HCEC 1CT (cell line): ENCODE measurements around the gene CACNA2D1.
"Not testable (repeated sequence)": the region's sequence is repeated elsewhere in the genome, so short reads cannot be mapped to it uniquely, and the experiment has no call there.

Experiments used
- DNase-seq: peaks from one replicate; pipeline ENCODE4 v3.0.0-alpha.2; 2017

CACNA2D1 gene

DNA sequence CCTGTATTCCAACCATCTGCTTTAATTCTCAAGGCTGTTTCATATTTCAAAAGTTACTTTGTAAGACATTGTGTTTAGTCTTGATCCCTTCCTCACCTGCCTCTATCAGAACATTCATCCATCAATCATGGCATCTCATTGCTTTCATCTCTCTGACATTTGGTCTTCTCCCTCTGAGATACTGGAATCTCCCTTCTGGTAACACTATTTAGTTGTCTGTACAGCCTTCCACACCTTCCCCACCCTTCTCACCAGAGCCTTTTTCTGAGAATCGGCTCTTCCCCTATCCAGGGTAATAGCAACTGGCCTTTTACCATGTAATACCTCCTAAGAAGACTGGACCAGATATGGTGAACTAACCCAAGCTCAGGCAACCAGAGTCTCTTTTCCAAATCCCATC is 10.1 kb downstream of the CACNA2D1 start:
- no peak for DNase-seq

DNA sequence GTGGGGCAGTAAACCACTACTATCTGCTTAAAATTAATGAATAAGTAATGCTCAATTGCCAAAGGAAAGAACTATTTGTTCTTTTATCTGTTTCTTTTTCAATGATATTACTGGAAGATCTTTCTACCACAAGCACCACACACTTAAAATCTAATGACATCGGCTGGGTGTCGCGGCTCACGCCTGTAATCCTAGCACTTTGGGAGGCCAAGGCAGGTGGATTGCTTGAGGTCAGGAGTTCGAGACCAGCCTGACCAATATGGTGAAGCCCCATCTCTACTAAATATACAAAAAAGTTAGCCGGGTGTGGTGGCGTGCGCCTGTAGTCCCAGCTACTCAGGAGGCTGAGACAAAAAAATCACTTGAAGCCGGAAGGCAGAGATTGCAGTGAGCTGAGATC is 10.8 kb downstream of the CACNA2D1 start:
- DNase-seq = not testable (repeated sequence)

DNA sequence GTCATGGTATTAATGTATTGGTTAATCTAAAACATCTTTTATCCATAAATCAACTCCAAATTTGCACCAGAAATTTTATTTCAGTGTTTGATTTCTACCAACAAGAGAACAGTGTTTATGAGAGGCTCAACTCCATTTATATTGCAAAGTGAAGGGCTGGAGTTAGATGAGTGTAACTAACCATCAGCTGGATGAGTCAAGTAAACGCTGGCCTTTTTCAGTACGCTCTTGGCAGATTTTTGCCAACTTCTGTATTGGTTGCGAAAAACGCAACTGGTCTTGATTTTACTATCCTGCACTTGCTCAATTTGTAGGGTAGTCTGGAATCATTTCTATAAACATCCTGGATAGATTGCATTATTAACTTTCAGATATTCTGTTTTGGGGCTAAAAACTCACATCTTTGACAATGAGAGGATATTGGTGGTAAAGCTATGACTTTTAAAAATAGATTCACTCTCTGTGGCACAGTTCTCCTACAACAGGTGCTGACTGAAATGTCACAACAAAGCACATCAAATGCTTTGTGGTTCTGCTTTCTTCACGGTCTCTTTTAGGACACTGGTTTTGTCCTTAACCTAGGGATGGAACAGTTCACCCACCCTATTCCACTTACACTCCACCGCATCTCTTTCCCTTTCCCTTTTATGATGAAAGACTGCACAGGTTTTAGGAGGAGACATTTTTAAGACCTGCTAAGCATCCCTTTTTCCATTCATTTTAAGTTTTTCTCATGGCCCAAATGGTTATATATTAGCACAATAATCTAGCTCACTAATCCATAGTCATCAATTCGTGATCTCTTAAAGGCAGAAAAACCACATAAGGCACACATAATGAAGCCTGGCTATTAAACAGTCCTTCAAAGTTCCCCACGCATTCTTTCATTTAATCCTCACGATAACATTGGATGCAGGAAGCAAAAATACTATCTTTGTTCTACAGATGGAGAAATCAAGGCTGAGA is 12.8 kb downstream of the CACNA2D1 start:
- peak; percentile 74 for DNase-seq

DNA sequence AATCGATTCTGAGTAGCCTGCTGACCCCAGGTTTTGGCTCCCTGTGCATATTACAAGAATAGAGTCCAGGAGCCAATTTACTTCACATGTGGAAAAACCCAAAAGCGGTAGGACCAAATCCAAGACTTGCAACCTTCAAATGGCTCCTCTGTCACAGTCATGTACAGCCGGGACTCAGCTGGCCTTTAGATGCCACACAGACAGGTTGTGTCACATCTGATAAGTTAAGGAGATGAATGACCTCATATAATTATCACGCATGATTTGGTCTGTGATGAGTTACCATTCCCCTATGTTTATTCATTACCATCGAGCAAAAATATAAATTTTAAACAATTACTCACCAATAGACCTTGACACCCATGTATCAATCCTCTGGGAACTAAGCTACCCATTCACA is 14.2 kb downstream of the CACNA2D1 start:
- no peak for DNase-seq

DNA sequence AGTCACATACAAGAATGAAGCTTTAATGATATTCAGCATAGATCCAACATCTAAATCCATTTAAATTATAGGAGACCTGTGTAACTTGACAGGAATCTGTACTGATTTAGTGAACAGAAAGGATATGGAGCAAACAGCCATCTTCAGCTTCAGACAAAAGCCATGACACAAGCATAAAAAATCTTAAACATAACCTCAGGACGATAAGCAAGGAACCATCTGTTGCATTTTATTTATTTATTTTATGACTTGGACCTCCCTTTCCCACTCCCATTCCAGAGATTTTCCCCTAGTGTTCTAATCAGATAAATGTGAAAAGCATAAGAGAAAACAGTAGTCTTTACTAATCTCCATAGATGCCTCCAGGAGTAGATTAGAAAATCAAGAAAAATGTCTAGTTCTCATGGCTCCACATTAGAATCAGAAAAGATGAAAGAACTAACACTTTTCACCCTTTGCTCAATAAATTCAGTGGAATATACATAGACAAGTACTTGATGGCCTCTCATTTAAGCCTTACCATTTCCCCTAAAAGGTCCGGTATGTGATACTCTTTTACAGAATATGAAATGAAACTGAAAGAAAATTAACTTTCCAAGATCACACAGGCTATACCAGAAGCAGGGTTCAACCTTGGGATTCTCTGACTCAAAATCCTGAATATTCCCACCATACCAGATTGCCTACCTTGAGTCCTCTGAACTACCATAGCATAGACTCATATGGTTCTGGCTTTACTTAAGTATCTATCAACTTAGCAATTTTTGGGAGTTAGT is 15.2 kb downstream of the CACNA2D1 start:
- peak; percentile 87 for DNase-seq

DNA sequence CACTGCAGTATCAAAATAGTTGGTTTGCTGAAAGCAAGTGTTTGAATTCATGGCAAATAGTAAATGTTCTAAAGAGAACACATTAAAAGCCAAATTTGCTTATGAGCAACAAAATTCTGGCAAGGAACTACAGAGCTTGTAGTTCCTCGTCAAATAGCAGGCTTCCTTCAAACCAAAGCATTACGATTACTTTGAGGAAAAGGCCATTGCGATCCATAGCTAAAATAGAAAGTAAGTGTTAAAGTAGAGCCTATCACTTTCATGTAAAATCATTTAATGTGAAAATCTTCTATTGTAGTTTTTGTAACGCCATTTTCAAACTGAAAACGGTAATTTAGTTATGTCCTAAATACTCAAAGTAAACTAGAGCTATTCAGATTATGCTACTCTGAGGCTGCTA is 20.1 kb downstream of the CACNA2D1 start:
- DNase-seq = no peak

DNA sequence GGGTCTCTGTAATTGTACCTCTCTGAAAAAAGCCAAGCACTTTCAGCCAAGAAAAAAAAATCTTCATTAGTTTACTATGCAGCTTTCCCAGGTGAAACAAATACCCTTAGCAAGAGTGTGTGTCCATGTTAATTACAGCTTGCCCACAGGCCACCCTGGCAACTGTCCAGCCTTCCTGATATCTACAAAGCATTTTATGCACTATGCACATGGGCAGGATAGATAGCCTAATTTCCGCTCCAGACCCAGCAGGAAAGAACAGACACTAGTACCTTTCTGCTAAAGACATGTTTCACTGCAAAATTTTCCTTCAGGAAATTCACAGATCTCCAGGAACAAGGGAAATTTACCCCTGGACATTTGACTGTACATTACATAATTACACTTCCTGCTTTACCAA is 24.4 kb downstream of the CACNA2D1 start:
- no peak for DNase-seq

DNA sequence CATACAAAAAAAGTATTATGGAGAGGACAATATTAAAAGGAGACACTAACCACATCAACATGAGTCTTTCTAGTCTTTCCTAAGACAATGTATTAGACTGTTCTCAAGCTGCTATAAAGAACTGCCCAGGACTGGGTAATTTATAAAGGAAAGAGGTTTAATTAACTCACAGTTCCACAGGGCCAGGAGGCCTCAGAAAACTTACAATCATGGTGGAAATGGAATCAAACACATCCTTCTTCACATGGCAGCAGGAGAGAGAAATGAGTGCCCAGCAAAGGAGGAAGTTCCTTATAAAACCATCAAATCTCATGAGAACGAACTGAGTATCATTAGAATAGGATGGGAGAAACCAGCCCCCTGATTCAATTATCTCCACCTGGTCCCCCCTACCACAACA is 25.7 kb downstream of the CACNA2D1 start:
- DNase-seq = no peak

DNA sequence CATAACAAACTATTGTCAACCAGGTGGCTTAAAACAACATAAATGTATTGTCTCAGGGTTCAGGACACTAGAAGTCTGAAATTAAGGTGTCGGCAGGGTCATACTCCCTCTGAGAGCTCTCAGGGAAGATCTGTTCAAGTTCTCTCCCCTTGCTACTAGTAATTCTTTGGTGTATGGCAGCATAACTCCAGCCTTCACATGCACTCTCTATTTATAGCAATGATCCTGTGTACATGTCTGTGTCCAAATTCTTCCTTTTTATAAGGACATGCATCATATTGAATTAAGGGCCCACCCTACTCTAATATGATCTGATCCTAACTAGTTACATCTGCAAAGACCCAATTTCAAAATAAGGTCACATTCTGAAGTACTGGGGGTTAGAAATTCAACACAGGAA is 27.2 kb downstream of the CACNA2D1 start:
- no peak for DNase-seq

DNA sequence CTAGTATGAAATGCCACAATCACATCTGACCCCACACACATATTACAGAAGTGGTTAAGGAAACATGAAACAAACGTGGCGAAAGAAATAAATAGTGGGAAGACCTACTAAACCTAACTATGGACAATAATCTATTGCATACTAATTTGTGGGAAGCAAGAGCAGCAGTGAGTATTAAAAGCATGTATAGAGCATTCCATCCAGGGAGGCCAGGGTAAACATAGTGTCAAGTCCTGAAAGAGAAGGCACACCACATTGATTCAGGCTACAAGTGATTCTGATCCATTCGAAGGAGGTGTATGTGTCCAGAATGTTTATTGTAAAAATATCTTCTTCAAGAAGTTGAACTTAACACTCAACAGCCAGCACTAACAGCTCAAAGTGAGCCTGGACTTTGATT is 29.2 kb downstream of the CACNA2D1 start:
- no peak for DNase-seq

DNA sequence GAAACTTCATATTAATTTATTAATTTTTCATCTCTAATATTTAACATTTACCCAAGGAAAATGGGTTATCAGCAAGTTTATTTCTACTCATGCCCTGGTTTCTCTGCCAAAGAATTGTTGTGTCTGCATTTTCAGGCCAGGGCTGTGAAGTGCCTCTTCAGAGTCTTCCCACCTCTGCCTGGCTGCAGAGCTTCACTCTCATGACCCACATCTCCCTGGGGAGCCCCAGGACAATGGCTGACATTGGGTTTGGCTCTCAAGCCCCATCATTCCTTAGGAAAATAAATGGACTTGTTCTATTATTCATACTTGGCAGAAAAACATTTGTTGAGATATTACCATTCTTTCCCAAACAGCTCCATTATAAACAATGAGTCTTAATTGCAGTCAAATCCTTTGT is 30.3 kb downstream of the CACNA2D1 start:
- DNase-seq = no peak

DNA sequence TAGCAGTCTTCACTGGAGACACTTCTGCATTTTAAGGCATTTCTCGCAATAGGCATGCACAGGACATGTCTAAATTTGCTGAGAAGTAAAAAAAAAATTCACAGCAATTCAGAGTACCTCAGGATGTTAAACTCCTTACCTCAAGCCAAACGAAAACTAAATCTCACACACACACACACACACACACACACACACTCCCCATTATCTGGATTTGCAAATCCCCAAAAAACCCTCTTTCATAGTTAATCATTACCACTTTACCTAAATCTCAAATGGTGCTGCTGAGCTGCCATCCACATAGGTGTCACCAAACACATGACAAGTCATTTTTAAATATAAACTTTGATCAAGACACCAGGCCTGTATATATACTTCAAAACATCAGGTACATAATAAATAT is 31.8 kb downstream of the CACNA2D1 start:
- DNase-seq = no peak

DNA sequence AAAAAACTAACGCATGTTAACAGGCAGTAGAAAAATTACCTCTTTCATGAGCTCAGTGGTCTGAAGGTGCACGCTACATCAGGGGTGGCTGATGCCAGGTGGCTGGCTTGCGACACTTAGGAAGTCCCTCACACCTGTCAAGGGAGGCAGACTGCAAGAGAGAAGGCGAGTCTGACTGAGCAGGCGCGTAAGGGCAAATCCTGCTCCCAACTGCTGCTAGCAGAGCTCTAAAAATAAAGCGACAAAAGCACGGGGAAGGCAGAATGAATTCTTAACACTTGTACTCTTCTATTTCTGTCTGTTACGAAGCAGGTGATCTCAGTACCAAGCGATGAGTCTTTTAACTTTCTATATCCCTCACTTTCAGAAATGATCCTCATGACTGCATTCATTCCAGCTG is 33.1 kb downstream of the CACNA2D1 start:
- no peak for DNase-seq

DNA sequence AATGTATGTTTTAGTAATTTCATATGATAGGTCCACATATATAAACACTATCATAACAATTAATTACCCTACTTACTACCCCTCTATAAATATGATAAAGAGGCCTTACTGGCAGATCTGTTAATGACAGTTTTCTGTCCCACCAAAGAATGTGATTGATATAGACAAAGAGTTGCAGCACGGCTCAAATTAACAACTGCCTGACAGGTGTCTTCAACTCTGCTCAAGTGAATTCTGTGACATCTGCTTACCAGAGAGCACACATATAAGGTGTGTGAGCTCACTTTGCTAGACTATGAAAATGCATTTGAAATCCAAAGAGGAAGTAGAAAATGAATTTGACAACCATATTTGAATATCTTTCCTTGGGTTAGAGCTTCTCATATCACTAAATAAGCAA is 36.6 kb downstream of the CACNA2D1 start:
- no peak for DNase-seq

DNA sequence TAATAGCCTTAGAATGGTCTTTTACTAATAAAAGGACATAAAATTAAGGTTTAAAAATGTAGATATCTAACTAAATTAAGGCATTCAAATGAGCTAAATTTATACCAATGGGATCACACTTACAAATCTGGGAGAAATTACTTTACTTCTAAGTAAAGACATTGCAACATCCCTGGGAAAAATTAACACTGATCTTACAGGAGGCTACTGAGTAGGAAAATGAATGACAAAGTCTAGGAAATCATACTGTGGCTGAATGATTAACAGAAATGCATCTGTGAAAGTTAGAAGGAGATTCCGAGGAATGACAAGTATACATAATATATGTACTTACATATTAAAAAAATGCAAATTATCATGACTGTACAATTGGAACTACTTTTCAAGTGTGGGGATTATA is 38.3 kb downstream of the CACNA2D1 start:
- DNase-seq = no peak

DNA sequence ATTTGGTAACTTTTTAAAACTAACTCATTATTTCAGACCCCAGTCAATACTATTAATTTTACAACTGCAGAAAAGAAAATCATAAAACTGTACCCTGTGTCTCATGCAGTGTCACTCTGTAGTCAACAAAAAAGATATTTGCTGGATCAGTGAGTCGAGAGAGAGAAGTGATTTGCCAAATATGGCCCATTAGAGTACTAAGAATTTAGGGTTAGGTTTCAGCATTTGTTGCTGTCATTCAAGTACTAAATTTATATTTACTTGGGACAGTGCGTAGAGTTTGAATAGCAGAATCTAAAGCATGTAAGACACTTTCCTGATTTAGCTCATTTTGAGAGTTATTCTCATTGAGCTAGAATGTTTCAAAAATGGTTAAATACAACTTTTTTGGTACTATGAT is 38.9 kb downstream of the CACNA2D1 start:
- DNase-seq = no peak

DNA sequence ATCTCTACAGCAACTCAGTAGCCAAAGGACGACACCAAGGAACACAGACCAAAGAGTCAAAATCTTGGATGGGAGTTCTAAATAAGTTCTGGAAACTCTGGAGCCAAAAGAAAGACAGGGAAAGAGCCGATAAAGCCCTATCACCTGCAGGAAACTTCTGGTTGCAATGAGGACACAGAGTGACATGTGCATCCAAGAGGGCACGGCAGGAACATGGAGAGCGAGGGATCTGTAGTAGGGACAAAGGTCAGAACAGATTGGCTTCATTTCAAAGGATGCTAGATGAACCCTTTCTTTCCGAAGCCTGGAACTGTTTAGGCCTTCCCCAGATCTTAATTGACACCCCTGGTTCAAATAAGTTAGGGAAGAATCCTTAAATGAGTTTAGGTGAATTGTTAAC is 39.5 kb downstream of the CACNA2D1 start:
- no peak for DNase-seq

DNA sequence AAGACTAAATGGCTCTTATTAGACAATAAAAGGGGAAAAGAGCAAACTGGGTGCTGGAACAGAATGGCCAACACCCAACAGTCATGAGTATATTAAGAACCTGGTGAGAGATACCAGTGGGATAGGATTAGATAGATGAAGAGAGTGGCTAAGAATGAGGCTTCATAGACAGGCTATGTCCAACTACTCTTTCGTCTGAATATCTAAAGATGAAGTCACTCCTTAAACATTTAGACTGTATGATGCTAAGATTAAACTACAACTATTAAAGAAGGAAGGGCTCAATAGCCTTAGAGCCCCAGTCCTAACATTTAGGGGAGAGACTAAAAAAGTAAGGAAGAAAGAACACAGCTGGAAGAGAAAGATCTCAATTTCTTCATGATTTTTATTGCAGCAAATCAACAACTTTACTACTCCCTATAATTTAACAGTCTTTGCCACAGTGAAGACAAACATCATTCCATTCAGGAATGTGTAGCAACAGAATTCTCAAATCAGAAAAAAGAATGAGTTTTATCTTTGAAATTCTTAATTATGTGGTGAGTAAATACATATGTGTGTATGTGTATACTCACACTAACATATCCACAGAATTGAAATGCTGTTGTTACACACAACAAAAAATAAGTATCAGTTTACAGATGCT is 45.6 kb downstream of the CACNA2D1 start:
- DNase-seq = no peak

DNA sequence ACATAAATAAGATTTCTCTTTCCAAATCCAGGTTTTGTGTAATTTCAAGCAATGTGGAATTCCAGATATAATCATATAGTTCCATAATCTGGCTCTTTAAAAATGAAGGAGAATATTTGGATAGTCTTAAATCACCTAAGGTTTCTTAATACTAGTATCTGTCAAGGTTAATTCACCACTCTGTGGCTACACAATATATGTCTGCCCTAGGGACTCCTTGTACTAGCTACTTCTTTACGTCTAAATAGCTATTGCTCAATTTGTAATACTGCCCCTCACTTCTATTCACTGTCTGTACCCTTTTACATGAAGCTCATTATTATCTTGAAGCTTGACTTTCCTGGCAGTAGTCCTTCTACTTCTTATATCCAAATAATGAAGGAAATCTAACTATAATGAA is 47.2 kb downstream of the CACNA2D1 start:
- DNase-seq = no peak

DNA sequence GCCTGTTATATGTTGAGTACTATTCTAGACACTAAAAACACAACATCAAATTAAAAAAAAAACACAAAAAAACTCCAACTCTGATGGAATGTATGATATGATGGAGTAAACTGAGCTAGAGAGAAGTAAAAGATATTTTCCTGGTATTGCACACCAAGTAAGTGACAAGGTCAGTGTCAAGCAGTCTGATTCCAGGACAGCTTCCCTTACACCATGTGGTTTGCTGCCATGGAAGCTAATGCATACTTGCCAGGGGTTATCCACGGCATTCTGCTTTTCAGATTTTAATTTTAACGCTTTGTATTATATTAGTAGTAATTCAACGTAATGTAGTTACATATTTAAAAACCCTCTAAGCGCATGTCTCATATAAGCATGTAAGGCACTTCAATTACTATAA is 48.4 kb downstream of the CACNA2D1 start:
- DNase-seq = no peak

DNA sequence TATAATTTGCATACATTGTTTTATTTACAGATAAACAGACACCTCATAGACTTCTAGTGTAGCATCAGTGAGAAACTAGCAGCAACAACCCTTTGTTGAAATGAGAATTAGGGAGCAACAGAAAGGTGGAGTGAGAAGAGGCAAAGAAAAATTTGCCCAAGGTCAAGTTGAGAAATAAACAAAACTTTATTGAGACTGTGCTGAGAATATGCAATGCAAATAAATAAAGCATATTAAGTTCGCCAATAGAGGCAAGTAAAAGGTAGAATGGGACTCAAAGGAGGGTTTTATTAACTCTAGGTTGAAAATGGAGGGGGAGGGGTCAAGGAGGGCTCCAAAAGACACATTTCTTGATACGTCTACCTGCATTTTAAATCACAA is 49.7 kb downstream of the CACNA2D1 start:
- DNase-seq = no peak

DNA sequence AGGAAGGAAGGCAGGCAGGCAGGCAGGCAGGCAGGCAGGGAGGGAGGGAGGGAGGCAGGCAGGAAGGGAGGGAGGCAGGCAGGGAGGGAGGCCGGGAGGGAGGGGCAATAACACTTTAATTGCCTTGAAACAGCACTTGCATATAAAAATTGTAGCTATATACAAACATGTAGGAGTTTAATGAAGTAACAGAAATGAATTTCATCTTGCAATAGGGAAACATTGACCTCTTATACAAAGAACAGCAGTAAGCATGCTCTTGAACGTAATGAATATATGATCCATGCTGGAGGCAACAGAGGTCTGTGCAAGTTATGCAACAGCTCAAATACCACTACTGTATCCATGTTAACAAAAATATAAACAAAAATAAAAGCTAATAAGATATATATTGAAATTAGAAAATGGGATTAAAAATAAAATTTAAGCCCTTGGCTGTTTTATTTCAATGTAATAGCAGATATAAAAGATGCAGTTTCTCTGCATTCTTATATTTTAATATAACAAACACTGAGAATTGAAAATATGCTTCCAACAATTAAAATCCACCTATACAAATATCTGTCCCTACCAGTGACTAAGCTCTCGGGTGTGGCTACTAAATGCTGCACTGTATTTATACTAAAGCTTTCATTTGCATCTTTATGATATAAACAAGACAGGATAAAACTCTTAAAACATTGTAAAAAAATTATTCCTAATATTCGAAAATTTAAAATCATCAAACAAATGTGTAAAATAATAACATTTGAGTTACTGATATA is 50.3 kb downstream of the CACNA2D1 start:
- no peak for DNase-seq

DNA sequence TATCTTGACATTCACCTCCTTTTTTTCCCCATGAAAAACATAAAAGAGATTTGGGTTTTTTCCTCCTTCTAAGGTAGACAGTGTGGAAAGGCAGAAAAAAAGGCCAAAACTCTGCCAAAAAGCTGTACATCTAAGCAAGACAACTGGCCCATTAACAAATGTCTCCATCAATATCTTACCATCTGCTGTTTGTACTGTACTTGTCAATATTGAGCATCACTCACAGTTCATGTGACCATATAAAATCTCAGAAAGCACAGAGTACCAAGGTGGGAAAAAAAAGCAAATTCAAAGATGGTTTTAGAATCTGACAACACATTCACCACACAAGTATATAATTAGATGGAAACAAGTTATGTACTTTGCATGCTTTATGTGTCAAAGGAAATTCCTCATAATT is 52.6 kb downstream of the CACNA2D1 start:
- DNase-seq = no peak
